Ascending aorta (tissue), 2 donors: ENCODE results near the gene IFNGR2. TPM values are rescaled to one million over a fixed set of nuclear protein-coding genes. Genes with fewer than 3 reads are reported as not detected.

Source experiments
- DNase-seq, 2 donors: peaks; one replicate each; pipeline ENCODE4 v3.0.0-alpha.2; 2019; ENCODE audit warnings: low spot score in 2 of 2
- H3K27ac ChIP-seq, 2 donors: fragments of 200-600 bp; sonication (generic); one replicate each; pipeline ENCODE4 v1.5.1; 2016 to 2017; ENCODE audit warnings: mild to moderate bottlenecking in 1 of 2
- H3K27me3 ChIP-seq: fragments of 200-600 bp; sonication (generic); one replicate; pipeline ENCODE4 v1.5.1; 2017
- H3K36me3 ChIP-seq, 2 donors: fragments of 200-600 bp; sonication (generic); one replicate each; pipeline ENCODE4 v1.5.1; 2016
- H3K4me1 ChIP-seq, 2 donors: fragments of 200-600 bp; sonication (generic); one replicate each; pipeline ENCODE4 v1.5.1; 2016 to 2017; ENCODE audit warnings: mild to moderate bottlenecking in 1 of 2
- H3K4me3 ChIP-seq, 2 donors: fragments of 200-600 bp; sonication (generic); one replicate each; pipeline ENCODE4 v1.5.1; 2016 to 2017; ENCODE audit warnings: mild to moderate bottlenecking in 1 of 2
- H3K9me3 ChIP-seq, 2 donors: fragments of 200-600 bp; sonication (generic); one replicate each; pipeline ENCODE4 v1.5.1; 2016
- CTCF ChIP-seq, 3 experiments: fragments of 200-600 bp in 2 of 3; fragments of 450-650 bp in 1 of 3; sonication (generic) in 2 of 3; IDR thresholded peaks; one replicate each; pipeline ENCODE4 v1.5.1; 2016 to 2019; ENCODE audit warnings: antibody characterized with exemption in 3 of 3, mild to moderate bottlenecking in 1 of 3, moderate library complexity in 1 of 3
- intact Hi-C: fragments of 100-400 bp; cut with DNase I; formaldehyde crosslinking; loops from one replicate; pipeline ENCODE4 v1.15.1; 2023
- total RNA-seq: library from RNA; depleted of rRNA; stranded (reverse); fragments of >200 nt; gene quantifications from one replicate; pipeline ENCODE4 v1.1.0, GENCODE V29; 2016

The IFNGR2 gene
- total RNA-seq, 1 donor from 2014 or later: 46.4 TPM

GRCh38 chr21:33430858-33431257 is 27.6 kb downstream of the IFNGR2 start:
- no peak for TF ChIP-seq CTCF (IDR thresholded peaks at IDR 0.05)
- intact Hi-C loops: no loop called here
- DNase-seq: no peak
- Histone ChIP-seq H3K27ac (peak overlapping the region in 1 of 2 donors; percentile 17), H3K4me3 (no peak overlapping the region), H3K27me3 (no peaks in the 10 kb centered on the region), H3K4me1 (peaks cover 11 to 24% of the 10 kb centered on the region in 2 donors), H3K9me3 (no peaks in the 10 kb centered on the region), H3K36me3 (peaks cover 66 to 69% of the 10 kb centered on the region in 2 donors)

- H3K9me3 ChIP-seq: no peaks in the 10 kb centered on the region
- no peaks in the 10 kb centered on the region for H3K27me3 ChIP-seq
- intact Hi-C loops: no loop called here
- no peak overlapping the region for H3K4me3 ChIP-seq
- no peak for DNase-seq
- peaks cover 11 to 24% of the 10 kb centered on the region in 2 donors for H3K4me1 ChIP-seq
- peak overlapping the region; percentile 64 to 91 for H3K27ac ChIP-seq
- no peak for TF ChIP-seq CTCF (IDR thresholded peaks at IDR 0.05)
- H3K36me3 ChIP-seq: peaks cover 64 to 74% of the 10 kb centered on the region in 2 donors
Observed at GRCh38 chr21:33432496-33432895, 29.3 kb downstream of the IFNGR2 start.

GRCh38 chr21:33433001-33433400 is 29.8 kb downstream of the IFNGR2 start:
- Histone ChIP-seq H3K4me3 (no peak overlapping the region), H3K4me1 (peaks cover 11 to 24% of the 10 kb centered on the region in 2 donors), H3K27me3 (no peaks in the 10 kb centered on the region), H3K36me3 (peaks cover 69 to 76% of the 10 kb centered on the region in 2 donors), H3K27ac (peak overlapping the region; percentile 64 to 91), H3K9me3 (no peaks in the 10 kb centered on the region)
- intact Hi-C loops: no loop called here
- no peak for DNase-seq
- TF ChIP-seq CTCF (IDR thresholded peaks at IDR 0.05): no peak

GRCh38 chr21:33433425-33434114 is 30.4 kb downstream of the IFNGR2 start:
- DNase-seq: no peak
- Histone ChIP-seq H3K27me3 (no peaks in the 10 kb centered on the region), H3K9me3 (no peaks in the 10 kb centered on the region), H3K4me1 (peaks cover 11 to 22% of the 10 kb centered on the region in 2 donors), H3K4me3 (no peak overlapping the region), H3K36me3 (peaks cover 73 to 77% of the 10 kb centered on the region in 2 donors), H3K27ac (peak overlapping the region; percentile 64 to 91)
- intact Hi-C loops: loop anchor here (2.0 kb wide), 4 partner anchors 29 to 109 kb away; partner anchors contain the start of gene IFNAR1
- no peak for TF ChIP-seq CTCF (IDR thresholded peaks at IDR 0.05)

GRCh38 chr21:33434770-33435360 is 31.7 kb downstream of the IFNGR2 start:
- Histone ChIP-seq H3K36me3 (peaks cover 68 to 70% of the 10 kb centered on the region in 2 donors), H3K27me3 (no peaks in the 10 kb centered on the region), H3K9me3 (no peaks in the 10 kb centered on the region), H3K4me1 (peaks cover 11 to 18% of the 10 kb centered on the region in 2 donors), H3K4me3 (peak overlapping the region in 1 of 2 donors; percentile 23), H3K27ac (peak overlapping the region; percentile 67 to 91)
- intact Hi-C loops: loop anchor here (2.0 kb wide), 4 partner anchors 30 to 110 kb away; partner anchors contain the start of gene IFNAR1
- TF ChIP-seq CTCF (IDR thresholded peaks at IDR 0.05): no peak
- no peak for DNase-seq
